Breast epithelium (tissue), 3 donors: ENCODE results near the gene DNAI7.

ENCODE experiments used
- CTCF ChIP-seq, 3 donors: fragments of 450-650 bp; IDR thresholded peaks; one replicate each; pipeline ENCODE4 v1.5.1; 2016 to 2017; ENCODE audit warnings: antibody characterized with exemption in 3 of 3, mild to moderate bottlenecking in 3 of 3, moderate library complexity in 3 of 3
- POLR2A ChIP-seq: fragments of 450-650 bp; IDR thresholded peaks from one replicate; pipeline ENCODE4 v1.6.1; 2016; ENCODE audit warnings: antibody characterized with exemption, mild to moderate bottlenecking, moderate library complexity
- POLR2AphosphoS5 ChIP-seq, 3 donors: sonication (generic); formaldehyde crosslinking; IDR thresholded peaks; one replicate each; pipeline ENCODE4 v1.6.1; 2017; ENCODE audit warnings: antibody characterized with exemption in 3 of 3

- TF ChIP-seq CTCF (IDR thresholded peaks at IDR 0.05), result no peak
- TF ChIP-seq POLR2A, result no peak
- no peak for TF ChIP-seq POLR2AphosphoS5 (IDR thresholded peaks at IDR 0.05)
Observed at GRCh38 chr12:25213338-25213737, 18.4 kb upstream of the DNAI7 start.
